Adrenal gland (tissue), 5 donors: ENCODE results near the gene TRMT61A.

Experiments used
- CTCF ChIP-seq, 6 experiments: fragments of 450-650 bp in 4 of 6; fragments of 200-600 bp in 2 of 6; sonication (generic) in 1 of 6; IDR thresholded peaks; 1 replicate in 5 of 6; 2 replicates in 1 of 6; pipeline versions ENCODE4 v1.5.1 to v1.8.0; 2016 to 2021; ENCODE audit warnings: antibody characterized with exemption in 6 of 6, mild to moderate bottlenecking in 2 of 6, moderate library complexity in 1 of 6
- POLR2A ChIP-seq, 2 donors: fragments of 450-650 bp; IDR thresholded peaks; one replicate each; pipeline ENCODE4 v1.6.1; 2017; ENCODE audit warnings: antibody characterized with exemption in 2 of 2, mild to moderate bottlenecking in 2 of 2, moderate library complexity in 1 of 2
- donor health status: DM: no; HTN: no; CAD: no.

GRCh38 chr14:103540821-103541708 lies 12.1 kb downstream of the TRMT61A start:
- TF ChIP-seq CTCF (IDR thresholded peaks at IDR 0.05) (no peak), POLR2A (IDR thresholded peaks at IDR 0.05) (no peak)
